Activated CD4-positive, alpha-beta T cell treated with anti-CD3 and anti-CD28 coated beads, Interleukin-2, amount 50 U/mL, for 16 hours (primary cell): ENCODE measurements around the gene ZNF410.
"Not testable (repeated sequence)": the region's sequence is repeated elsewhere in the genome, so short reads cannot be mapped to it uniquely, and the experiment has no call there.

Source experiments
- DNase-seq: peaks from one replicate; pipeline ENCODE4 v3.0.0-alpha.2; 2020

Gene ZNF410, protein sequence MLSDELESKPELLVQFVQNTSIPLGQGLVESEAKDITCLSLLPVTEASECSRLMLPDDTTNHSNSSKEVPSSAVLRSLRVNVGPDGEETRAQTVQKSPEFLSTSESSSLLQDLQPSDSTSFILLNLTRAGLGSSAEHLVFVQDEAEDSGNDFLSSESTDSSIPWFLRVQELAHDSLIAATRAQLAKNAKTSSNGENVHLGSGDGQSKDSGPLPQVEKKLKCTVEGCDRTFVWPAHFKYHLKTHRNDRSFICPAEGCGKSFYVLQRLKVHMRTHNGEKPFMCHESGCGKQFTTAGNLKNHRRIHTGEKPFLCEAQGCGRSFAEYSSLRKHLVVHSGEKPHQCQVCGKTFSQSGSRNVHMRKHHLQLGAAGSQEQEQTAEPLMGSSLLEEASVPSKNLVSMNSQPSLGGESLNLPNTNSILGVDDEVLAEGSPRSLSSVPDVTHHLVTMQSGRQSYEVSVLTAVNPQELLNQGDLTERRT

GRCh38 chr14:73886449-73887317 is at the start of gene ZNF410:
Gene ZNF410 (plus strand): TSS chr14:73886859. CDS start chr14:73892176, 5,317 bp downstream.
- peak; percentile 96 for DNase-seq

DNA sequence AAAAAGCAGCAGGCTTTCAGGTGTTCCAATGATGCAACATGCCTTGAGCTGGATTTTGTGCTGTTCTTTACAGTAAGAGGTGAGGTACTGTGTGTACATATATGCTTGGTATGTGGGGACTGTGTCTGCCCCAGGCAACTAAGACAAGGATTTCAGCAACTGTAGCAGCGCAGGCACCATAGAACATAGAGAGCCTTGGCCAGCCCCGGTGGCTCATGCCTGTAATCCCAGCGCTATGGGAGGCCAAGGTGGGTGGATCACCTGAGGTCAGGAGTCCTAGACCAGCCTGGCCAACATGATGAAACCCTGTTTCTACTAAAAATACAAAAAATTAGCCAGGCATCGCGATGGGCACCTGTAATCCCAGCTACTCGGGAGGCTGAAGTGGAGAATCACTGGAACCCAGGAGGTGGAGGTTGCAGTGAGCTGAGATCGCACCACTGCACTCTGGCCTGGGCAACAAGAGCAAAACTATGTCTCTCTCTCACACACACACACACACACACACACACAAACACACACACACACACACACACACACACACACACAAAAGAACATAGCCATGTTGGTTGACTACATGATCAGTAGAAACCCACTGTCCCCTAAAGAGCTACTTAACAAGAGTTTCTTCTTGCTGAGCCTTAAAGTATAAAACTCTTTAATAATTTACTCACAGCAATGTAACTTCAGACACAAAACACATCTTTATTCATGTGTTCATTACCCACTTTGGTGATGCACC is 48.2 kb upstream of the ZNF410 start:
- not testable (repeated sequence) for DNase-seq

DNA sequence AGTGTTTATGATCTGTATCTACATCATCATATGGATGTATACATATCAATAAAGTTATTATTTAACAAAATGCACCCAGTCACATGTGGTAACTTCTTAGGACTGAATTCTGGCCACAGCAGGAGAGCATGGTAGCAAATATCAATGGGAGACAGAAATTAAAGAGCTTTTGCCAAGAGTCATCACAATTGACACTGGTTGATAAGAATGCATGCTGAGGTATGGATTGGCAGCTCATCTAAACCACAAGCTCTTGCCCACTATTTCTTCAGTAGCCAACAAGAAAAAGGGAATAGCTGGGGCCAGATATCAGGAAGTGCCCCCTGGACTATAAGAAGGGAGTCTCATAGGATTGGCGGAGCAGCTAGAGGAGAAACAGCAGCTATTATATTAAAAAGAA is 44.5 kb upstream of the ZNF410 start:
- no peak for DNase-seq

DNA sequence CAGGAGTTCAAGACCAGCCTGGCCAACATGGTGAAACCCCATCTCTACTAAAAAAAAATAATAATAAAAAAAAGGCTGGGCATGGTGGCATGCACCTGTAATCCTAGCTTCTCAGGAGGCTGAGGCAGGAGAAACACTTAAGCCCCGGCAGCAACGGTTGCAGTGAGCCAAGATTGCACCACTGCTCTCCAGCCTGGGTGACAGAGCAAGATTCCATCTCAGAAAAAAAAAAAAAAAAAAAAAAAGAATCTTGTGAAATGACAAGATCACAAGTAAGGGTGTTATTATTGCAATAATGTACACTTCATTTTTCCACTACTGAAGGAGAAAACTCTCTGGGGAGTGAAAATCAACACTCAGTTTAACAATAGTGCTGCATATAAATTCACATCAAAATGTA is 43.8 kb upstream of the ZNF410 start:
- no peak for DNase-seq

DNA sequence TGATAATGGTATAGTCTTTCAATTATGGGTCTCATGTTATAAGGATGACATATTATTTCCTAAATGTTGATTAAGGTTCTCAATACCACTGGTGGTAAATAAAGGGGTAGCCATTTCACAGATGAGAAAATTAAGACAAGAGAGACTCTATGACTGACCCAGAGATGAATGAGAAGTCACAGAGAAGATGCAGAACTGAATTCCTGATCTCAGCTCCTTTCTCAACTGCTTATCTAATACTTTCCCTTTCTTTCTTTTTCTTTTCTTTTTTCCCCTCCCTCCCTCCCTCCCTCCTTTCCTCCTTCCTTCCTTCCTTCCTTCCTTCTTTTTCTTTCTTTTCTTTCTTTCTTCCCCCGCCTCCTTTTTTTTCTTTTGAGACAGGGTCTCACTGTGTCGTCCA is 43.4 kb upstream of the ZNF410 start:
- no peak for DNase-seq

GRCh38 chr14:73846947-73847346 is 39.7 kb upstream of the ZNF410 start:
- no peak for DNase-seq

DNA sequence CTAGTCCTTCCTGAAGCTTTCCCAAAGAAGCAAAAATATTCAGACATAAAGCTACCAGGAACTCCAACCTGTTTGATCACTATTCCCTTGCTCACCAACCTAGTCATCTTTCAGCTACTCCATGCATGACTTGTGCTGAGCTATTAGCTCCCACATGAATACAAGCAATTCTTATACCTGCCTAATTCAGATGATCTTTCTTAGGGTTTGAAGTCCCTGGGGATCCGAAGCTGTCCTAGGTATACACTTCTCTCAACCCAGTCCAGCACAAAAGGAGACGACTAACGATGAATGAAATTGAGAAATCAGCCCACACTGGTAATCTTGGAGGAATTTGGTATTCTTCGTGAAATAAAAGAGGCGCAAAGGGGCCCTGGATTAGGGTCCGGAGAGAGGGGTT is 35.7 kb upstream of the ZNF410 start:
- no peak for DNase-seq

- peak; percentile 92 for DNase-seq
Measured at GRCh38 chr14:73851567-73852382, 34.9 kb upstream of the ZNF410 start, which contains the start of gene PTGR2. Gene PTGR2 (plus strand): TSS chr14:73851831. CDS start chr14:73858863, 7,032 bp downstream.

DNA sequence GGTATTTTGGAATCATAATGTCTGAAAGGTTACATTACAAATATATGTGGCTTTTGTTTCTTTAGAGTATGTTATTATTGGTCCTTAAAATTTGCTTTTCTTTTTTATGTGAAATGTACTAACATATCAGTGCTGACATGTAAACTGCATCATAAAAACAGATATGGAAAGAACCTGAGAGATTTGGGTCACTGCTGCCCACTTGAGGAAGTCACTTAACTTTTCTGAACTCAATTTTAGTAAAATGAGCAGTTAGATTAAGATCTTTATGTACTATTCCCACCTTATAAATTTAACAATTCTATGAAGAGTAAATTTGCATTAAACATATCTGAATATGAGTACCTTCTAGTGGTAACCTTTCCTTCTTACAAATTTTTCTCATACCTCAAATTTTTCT is 27.5 kb upstream of the ZNF410 start:
- no peak for DNase-seq

- DNase-seq: no peak
Measured at GRCh38 chr14:73861073-73861472, 25.6 kb upstream of the ZNF410 start.

- no peak for DNase-seq
Measured at GRCh38 chr14:73862480-73862879, 24.2 kb upstream of the ZNF410 start.

DNA sequence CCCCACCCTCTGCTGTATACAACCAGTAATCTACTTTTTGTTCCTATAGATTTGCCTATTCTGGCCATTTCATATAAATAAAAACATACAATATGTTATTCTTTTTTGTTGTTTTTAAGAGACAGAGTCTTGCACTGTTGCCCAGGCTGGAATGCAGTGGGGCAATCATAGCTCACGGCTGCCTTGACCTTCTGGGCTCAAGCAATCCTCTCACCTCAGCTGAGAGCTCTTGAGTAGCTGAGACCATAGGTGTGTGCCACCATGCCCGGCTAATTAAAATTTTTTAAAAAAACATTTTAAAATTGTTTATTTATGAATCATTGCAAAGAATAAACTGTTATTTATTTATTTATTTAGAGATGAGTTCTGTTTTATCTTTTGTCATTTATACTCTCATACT is 23.4 kb upstream of the ZNF410 start:
- no peak for DNase-seq

GRCh38 chr14:73865534-73866113 is 21.0 kb upstream of the ZNF410 start:
- no peak for DNase-seq

DNA sequence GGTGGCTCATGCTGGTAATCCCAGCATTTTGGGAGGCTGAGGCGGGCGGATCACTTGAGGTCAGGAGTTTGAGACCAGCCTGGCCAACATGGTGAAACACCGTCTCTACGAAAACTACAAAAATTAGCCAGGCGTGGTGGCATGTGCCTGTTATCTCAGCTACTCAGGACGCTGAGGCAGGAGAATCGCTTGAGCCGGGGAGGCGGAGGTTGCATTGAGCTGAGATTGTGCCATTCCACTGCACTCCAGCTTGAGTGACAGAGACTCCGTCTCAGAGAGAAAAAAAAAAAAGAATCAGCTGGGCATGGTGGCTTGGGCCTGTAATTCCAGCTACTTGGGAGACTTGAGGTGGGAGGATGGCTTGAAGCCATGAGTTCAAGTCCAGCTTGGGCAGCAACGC is 16.9 kb upstream of the ZNF410 start:
- not testable (repeated sequence) for DNase-seq

DNA sequence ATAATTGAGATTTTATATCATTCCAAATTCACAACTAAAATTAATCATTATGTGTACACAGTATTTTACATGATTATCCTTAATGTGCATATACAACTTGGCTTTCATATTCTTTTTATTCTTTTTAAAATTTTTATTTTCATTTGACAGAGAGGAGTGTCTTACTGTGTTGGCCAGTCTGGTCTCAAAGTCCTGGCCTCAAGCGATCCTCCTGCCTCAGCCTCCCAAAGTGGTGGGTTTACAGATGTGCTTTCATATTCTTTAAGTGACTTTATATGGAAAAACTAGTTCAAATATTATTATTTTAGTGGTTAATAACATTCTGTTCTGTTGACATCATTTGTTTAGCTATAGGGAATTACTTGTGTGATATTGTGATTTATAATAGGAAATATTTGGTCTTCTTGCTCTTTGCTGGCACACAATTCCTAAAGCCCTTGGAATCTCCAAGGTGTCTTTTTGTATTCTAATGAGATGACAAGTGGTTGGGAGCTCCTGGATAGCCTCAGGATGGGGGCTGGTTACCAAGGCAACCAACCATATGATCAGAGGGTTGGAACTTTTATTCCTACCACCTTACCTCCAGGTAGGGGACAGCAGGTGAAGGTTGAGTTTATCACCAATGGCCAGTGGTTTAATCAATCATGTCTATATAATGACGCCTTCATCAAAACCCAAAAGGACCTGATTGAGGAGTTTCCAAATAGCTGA is 16.0 kb upstream of the ZNF410 start:
- DNase-seq: no peak

GRCh38 chr14:73873660-73874059 is 13.0 kb upstream of the ZNF410 start:
- no peak for DNase-seq

DNA sequence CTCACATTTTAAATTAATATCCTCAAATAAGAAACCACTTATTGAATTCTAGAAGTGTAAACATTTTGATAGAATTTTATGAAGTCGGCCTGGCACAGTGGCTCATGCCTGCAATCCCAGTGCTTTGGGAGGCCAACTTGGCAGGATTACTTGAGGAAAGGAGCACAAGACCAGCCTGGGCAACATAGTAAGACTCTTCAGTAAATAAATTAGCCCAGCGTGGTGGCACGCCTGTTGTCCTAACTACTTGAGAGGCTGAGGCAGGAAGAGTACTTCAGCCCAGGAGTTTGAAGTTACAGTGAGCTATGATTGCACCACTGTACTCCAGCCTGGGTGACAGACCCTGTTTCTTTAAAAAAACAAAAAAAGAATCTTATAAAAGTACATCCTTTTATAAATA is 8.9 kb upstream of the ZNF410 start:
- DNase-seq: no peak

DNA sequence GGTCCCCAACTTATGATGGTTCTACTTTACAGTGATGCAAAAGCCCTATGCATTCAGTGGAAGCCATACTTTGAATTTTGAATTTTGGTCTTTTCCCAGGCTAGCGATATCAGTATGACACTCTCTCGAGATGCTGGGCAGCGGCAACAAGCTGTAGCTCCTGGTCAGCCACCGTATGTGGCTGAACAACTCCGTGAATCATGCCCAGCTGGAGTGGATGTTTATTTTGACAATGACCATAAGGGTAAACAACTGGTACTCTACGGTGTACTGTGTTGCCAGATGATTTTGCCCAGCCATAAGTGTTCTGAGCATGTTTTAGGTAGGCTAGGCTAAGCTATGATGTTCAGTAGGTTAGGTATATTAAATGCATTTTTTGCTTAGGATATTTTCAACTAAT is 8.2 kb upstream of the ZNF410 start:
- no peak for DNase-seq

- DNase-seq: no peak
Measured at GRCh38 chr14:73879027-73879426, 7.6 kb upstream of the ZNF410 start.

DNA sequence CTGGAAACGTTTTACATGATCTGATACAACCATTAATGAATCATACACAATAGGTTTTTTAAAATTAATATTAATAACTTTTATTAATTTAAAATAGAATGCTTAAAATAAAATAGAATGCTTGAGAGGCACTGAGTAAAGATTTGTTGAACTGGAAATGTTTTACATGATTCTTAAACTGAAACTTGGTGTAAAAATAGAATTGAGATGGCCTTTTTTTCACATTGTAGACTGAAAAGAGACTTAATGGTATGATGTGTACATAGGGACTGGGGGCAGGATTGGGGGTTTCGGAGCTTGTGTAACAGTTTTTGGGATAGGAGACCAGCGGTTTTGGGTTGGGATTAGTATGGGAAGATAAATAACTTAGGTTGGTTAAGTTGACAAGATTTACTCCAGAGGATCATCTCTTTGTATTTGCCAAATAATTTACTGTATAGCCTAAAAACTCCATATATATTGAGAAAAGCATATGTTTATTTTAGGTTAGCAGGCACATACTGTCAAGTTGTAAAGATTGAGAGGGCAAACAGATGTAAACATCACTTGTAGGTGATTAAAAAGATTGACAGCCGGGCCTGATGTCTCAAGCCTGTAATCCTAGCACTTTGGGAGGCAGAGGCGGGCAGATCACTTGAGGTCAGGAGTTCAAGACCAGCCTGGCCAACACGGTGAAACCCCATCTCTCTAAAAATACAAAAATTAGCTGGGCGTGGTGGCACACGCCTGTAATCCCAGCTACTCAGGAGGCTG is 2.0 kb upstream of the ZNF410 start:
- DNase-seq: no peak

DNA sequence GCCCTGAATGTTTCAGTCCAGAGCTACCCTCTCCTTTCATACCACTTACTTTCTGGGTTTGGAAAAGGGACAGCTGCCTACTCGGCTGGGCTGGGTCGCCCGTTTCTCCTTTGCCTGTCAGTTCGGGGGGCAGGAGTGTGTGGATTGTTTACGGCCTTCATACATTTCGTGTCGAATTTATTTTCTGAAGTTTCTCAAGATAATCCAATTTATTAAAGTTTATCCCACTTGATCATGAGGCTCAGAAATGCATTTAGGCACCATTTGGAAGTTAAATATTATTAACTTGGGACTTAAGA is 608 bp downstream of the ZNF410 start:
- no peak for DNase-seq
